Upper lobe of left lung (tissue), 6 donors: ENCODE data around the gene RC3H2. TPM values are rescaled to one million over a fixed set of nuclear protein-coding genes. Genes with fewer than 3 reads are reported as not detected.

Experiments
- ATAC-seq, 2 donors: fragments of 200-7000 bp; cut with Tn5 transposase; one replicate each; pipeline ENCODE4 v1.9.1; 2022; ENCODE audit warnings: mild to moderate bottlenecking in 2 of 2, moderate library complexity in 2 of 2; ENCODE audit not compliant: low FRiP score in 2 of 2
- DNase-seq, 2 donors: peaks; one replicate each; pipeline ENCODE4 v3.0.0-alpha.2; 2019 to 2020
- H3K27ac ChIP-seq, 4 donors: fragments of 200-600 bp; sonication (generic); one replicate each; pipeline ENCODE4 v1.5.1; 2016 to 2019
- H3K27me3 ChIP-seq, 4 donors: fragments of 200-600 bp; sonication (generic); one replicate each; pipeline ENCODE4 v1.5.1; 2017 to 2019
- H3K36me3 ChIP-seq, 4 donors: fragments of 200-600 bp; sonication (generic); one replicate each; pipeline ENCODE4 v1.5.1; 2016 to 2019
- H3K4me1 ChIP-seq, 4 donors: fragments of 200-600 bp; sonication (generic); one replicate each; pipeline ENCODE4 v1.5.1; 2018 to 2019
- H3K4me3 ChIP-seq, 4 donors: fragments of 200-600 bp; sonication (generic); one replicate each; pipeline ENCODE4 v1.5.1; 2017 to 2019; ENCODE audit warnings: mild to moderate bottlenecking in 2 of 4, moderate library complexity in 1 of 4
- H3K9me3 ChIP-seq, 4 donors: fragments of 200-600 bp; sonication (generic); one replicate each; pipeline ENCODE4 v1.5.1; 2018 to 2019
- EP300 ChIP-seq, 4 donors: sonication (generic); formaldehyde crosslinking; IDR thresholded peaks; one replicate each; pipeline ENCODE4 v1.5.1; 2017; ENCODE audit warnings: antibody characterized with exemption in 4 of 4, control low read depth in 2 of 4
- POLR2A ChIP-seq, 4 donors: fragments of 450-650 bp; IDR thresholded peaks; one replicate each; pipeline ENCODE4 v1.5.1; 2016 to 2017; ENCODE audit warnings: antibody characterized with exemption in 4 of 4, mild to moderate bottlenecking in 2 of 4
- POLR2AphosphoS5 ChIP-seq, 2 donors: sonication (generic); formaldehyde crosslinking; IDR thresholded peaks; one replicate each; pipeline ENCODE4 v1.5.1; 2017; ENCODE audit warnings: antibody characterized with exemption in 2 of 2
- WGBS, 2 donors: methylation state at CpG; one replicate each; pipeline ENCODE4 v1.1.5; 2017 to 2018; 5-methylcytosine and 5-hydroxymethylcytosine counted together
- total RNA-seq, 6 donors: library from RNA; depleted of rRNA in 4 of 6; stranded (reverse); fragments of >200 nt in 4 of 6; gene quantifications; one replicate each; pipeline versions ENCODE4 v1.1.0 to v1.2.1, GENCODE V29; 2016 to 2021
- TF ChIP-seq, protein P1 (sequence below), 6 experiments: fragments of 450-650 bp in 4 of 6; fragments of 200-600 bp in 2 of 6; sonication (generic) in 2 of 6; IDR thresholded peaks; one replicate each; pipeline ENCODE4 v1.5.1; 2016 to 2019; ENCODE audit warnings: antibody characterized with exemption in 6 of 6
- donor health status: DM: no; HTN: no; CAD: no; lungs with moderate emphysema.
- donor health status: DM: no; HTN: yes; CAD: no; lungs with severe emphysema.

The RC3H2 gene
- 10 to 100 TPM; 23.9 to 65.0 (median 40.2) TPM for total RNA-seq

DNA sequence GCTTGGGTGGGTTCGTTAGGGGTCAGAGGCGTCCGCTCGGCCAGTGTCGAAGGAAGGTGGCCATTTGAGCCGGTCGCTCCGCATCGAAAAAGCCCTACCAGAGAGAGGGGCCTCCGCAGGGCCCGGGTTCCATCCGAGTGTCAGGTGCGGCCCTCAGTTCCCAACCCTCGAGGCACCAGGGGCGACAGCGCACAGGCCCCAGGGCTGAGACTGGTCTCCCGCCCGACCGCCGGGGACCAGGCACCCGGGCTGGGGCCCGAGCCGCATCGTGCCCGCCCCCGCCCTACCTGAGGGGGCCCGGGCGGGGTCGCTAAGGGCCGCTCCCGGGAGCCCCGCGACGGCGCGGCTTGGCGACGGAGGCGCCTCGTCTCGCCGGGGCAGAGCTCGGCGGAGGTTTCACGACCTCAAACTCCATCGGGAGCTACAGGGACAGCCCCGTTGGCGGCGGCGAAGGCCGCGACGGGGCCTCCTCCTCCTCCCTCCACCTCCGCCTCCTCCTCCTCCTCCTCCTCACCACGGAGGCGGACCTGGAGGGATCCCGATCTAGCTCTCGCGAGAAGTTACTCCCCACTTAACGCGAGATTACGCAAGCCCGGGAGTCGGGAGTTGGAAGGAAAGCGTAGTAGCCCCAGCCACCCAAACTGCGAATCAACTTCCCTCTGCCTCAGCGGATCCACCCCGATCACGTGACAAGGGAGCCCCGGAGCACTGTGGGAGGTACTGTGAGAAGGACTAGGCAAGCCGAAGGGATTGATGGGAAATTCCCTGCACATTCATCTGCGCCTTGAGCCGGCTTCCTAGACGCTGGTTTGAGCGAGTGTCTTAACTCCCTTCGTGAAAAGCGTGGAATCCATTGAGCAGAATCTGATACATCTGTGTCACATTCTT is at the start of gene RC3H2:
RC3H2 (minus strand) TSS at position 537 of the 888 bp plus-strand sequence. CDS start 7,850 bp downstream, outside the sequence.
- Histone ChIP-seq H3K4me3 (peak within 1 kb of the TSS; percentile 77 to 88 (median 86)), H3K9me3 (no peaks in the 10 kb centered on the region), H3K27me3 (no peaks in the 10 kb centered on the region), H3K4me1 (peaks cover 24 to 40% (median 33%) of the 10 kb centered on the region in 4 donors), H3K27ac (peak within 1 kb of the TSS; percentile 87 to 98 (median 96)), H3K36me3 (peaks cover 0 to 15% (median 1%) of the 10 kb centered on the region in 4 donors)
- TF ChIP-seq POLR2A (IDR thresholded peaks at IDR 0.05): peak; percentile 80 to 99 (median 95)
- peak; percentile 92 to 97 for TF ChIP-seq POLR2AphosphoS5 (IDR thresholded peaks at IDR 0.05)
- TF ChIP-seq, protein P1, sequence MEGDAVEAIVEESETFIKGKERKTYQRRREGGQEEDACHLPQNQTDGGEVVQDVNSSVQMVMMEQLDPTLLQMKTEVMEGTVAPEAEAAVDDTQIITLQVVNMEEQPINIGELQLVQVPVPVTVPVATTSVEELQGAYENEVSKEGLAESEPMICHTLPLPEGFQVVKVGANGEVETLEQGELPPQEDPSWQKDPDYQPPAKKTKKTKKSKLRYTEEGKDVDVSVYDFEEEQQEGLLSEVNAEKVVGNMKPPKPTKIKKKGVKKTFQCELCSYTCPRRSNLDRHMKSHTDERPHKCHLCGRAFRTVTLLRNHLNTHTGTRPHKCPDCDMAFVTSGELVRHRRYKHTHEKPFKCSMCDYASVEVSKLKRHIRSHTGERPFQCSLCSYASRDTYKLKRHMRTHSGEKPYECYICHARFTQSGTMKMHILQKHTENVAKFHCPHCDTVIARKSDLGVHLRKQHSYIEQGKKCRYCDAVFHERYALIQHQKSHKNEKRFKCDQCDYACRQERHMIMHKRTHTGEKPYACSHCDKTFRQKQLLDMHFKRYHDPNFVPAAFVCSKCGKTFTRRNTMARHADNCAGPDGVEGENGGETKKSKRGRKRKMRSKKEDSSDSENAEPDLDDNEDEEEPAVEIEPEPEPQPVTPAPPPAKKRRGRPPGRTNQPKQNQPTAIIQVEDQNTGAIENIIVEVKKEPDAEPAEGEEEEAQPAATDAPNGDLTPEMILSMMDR (IDR thresholded peaks at IDR 0.05): peak in 3 of 6 experiments; percentile 4 to 30 (median 28)
- TF ChIP-seq EP300 (IDR thresholded peaks at IDR 0.05): no peak
- DNase-seq: peak; percentile 92 to 98
- ATAC-seq: peak; percentile 98 to 100
- 0 to 1% methylated on average over 30 to 33 of the region's 77 CpGs for WGBS, 2 donors

DNA sequence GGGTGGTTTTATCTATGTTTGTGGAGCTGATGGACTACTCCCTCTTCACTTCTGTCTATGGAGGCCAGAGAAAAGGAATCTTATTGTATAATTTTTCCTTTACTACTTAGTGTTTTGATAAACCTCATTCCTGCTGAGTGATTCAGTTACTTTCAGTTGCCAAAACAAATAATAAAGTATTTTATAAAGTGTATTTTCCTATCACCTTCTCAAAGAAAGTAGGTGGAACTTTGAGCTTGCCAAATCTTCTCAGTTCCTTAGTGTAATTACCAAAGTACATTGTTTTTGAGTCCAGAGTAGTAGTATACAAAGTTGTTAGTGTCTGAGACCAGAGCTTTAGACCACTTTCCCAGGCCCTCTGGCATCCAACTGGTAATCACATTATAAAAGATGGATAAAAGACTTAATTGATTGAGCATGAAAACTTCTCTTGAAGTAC is 49.1 kb upstream of the RC3H2 start:
- Histone ChIP-seq H3K4me3 (no peak overlapping the region), H3K4me1 (peaks cover 3 to 32% (median 21%) of the 10 kb centered on the region in 4 donors), H3K27me3 (no peaks in the 10 kb centered on the region), H3K27ac (peak overlapping the region in 1 of 4 donors; percentile 2), H3K36me3 (no peaks in the 10 kb centered on the region), H3K9me3 (no peaks in the 10 kb centered on the region)
- DNase-seq (no peak), ATAC-seq (no peak)
- TF ChIP-seq, protein P1 (IDR thresholded peaks at IDR 0.05): no peak
- TF ChIP-seq POLR2A (IDR thresholded peaks at IDR 0.05) (no peak), EP300 (IDR thresholded peaks at IDR 0.05) (no peak)

- Histone ChIP-seq H3K4me1 (peaks cover 3 to 49% (median 37%) of the 10 kb centered on the region in 4 donors), H3K27me3 (no peaks in the 10 kb centered on the region), H3K27ac (no peak overlapping the region), H3K4me3 (no peak overlapping the region), H3K36me3 (no peaks in the 10 kb centered on the region), H3K9me3 (no peaks in the 10 kb centered on the region)
- 85 to 90% methylated on average over 1 of the region's 1 CpG for WGBS, 2 donors
- TF ChIP-seq, protein P1 (IDR thresholded peaks at IDR 0.05): no peak
- ATAC-seq (no peak), DNase-seq (no peak)
Observed at GRCh38 chr9:122951056-122951455, 45.9 kb upstream of the RC3H2 start.

- Histone ChIP-seq H3K36me3 (no peaks in the 10 kb centered on the region), H3K27me3 (no peaks in the 10 kb centered on the region), H3K4me3 (no peak overlapping the region), H3K4me1 (peaks cover 6 to 48% (median 39%) of the 10 kb centered on the region in 4 donors), H3K27ac (no peak overlapping the region), H3K9me3 (no peaks in the 10 kb centered on the region)
- TF ChIP-seq EP300 (IDR thresholded peaks at IDR 0.05) (no peak), POLR2A (IDR thresholded peaks at IDR 0.05) (no peak), POLR2AphosphoS5 (IDR thresholded peaks at IDR 0.05) (no peak)
- TF ChIP-seq, protein P1 (IDR thresholded peaks at IDR 0.05): no peak
- ATAC-seq (no peak), DNase-seq (no peak)
- 97 to 98% methylated on average over 3 of the region's 3 CpGs for WGBS, 2 donors
Observed at GRCh38 chr9:122950263-122950662, 45.1 kb upstream of the RC3H2 start.
